PC-9 (cell line): ENCODE measurements around the gene CSGALNACT2. TPM values are rescaled to one million over a fixed set of nuclear protein-coding genes. Genes with fewer than 3 reads are reported as not detected.

Experiments
- BruUV-seq: library from RNA; stranded (reverse); fragments of 400-500 nt; replicated peaks from 2 replicates; lab custom pipeline; 2021; lab: Mats Ljungman, UMichigan
- CTCF ChIA-PET: fragments of 300-600 bp; sonication (Branson Sonifier 250); formaldehyde crosslinking; loops from one replicate; lab custom pipeline; 2022; ENCODE audit warnings: antibody characterized with exemption; lab: Charles Lee
- POLR2A ChIA-PET: fragments of 300-600 bp; sonication (Branson Sonifier 250); formaldehyde crosslinking; loops from one replicate; lab custom pipeline; 2022; ENCODE audit warnings: antibody characterized with exemption; ENCODE audit not compliant: unreplicated experiment; lab: Charles Lee
- DNase-seq, 2 experiments: peaks; one replicate each; pipeline versions ENCODE4 v3.0.0 to v3.0.0-alpha.2; 2015 to 2022; ENCODE audit warnings: mixed read lengths in 1 of 2
- H2AFZ ChIP-seq: fragments of 200-600 bp; sonication (generic); 2 replicates; pipeline ENCODE4 v1.8.1; 2017; ENCODE audit warnings: antibody characterized with exemption
- H3F3A ChIP-seq: fragments of 200-600 bp; sonication (generic); 2 replicates; pipeline ENCODE4 v1.8.1; 2017; ENCODE audit warnings: antibody characterized with exemption, mild to moderate bottlenecking, low read depth; ENCODE audit not compliant: insufficient read depth
- H3K27ac ChIP-seq: fragments of 200-600 bp; sonication (generic); 2 replicates; pipeline ENCODE4 v1.6.1; 2016; ENCODE audit warnings: mixed run types
- H3K27me3 ChIP-seq: fragments of 200-600 bp; sonication (generic); 2 replicates; pipeline ENCODE4 v1.6.1; 2016; ENCODE audit warnings: low read depth, mixed run types; ENCODE audit not compliant: insufficient read depth
- H3K36me3 ChIP-seq: fragments of 200-600 bp; sonication (generic); 2 replicates; pipeline ENCODE4 v1.6.1; 2016; ENCODE audit warnings: low read depth, mixed run types
- H3K4me1 ChIP-seq: fragments of 200-600 bp; sonication (generic); replicated peaks from 2 replicates; pipeline ENCODE4 v1.6.1; 2016; ENCODE audit warnings: mixed run types; ENCODE audit not compliant: insufficient read depth
- H3K4me2 ChIP-seq: fragments of 200-600 bp; sonication (generic); 2 replicates; pipeline ENCODE4 v1.6.1; 2017; ENCODE audit warnings: mixed run types
- H3K4me3 ChIP-seq: fragments of 200-600 bp; sonication (generic); 2 replicates; pipeline ENCODE4 v1.6.1; 2016; ENCODE audit warnings: mixed run types
- H3K79me2 ChIP-seq: fragments of 200-600 bp; sonication (generic); 2 replicates; pipeline ENCODE4 v1.6.1; 2017; ENCODE audit warnings: low read depth, mixed run types
- H3K9me2 ChIP-seq: fragments of 200-600 bp; sonication (generic); 2 replicates; pipeline ENCODE4 v1.8.1; 2017; ENCODE audit warnings: mild to moderate bottlenecking; ENCODE audit not compliant: insufficient read depth
- H3K9me3 ChIP-seq: fragments of 200-600 bp; sonication (generic); 2 replicates; pipeline ENCODE4 v1.8.1; 2016; ENCODE audit warnings: low read depth; ENCODE audit not compliant: insufficient read depth
- H4K20me1 ChIP-seq: fragments of 200-600 bp; sonication (generic); 2 replicates; pipeline ENCODE4 v1.8.1; 2017; ENCODE audit not compliant: insufficient read depth
- EZH2 ChIP-seq: fragments of 200-600 bp; sonication (generic); IDR thresholded peaks from 2 replicates; pipeline ENCODE4 v1.8.0; 2017; ENCODE audit warnings: antibody characterized with exemption, low read depth
- intact Hi-C: fragments of 100-400 bp; cut with micrococcal nuclease; formaldehyde crosslinking; loops from one replicate; pipeline ENCODE4 v1.10.0; 2022; ENCODE audit not compliant: unreplicated experiment
- total RNA-seq: library from RNA; stranded (reverse); gene quantifications from 2 replicates; pipeline ENCODE4 v1.2.3, GENCODE V29; 2021
- TF ChIP-seq, protein P1 (sequence below): fragments of 200-600 bp; sonication (generic); conservative IDR thresholded peaks from 2 replicates; pipeline ENCODE4 v1.6.1; 2017; ENCODE audit warnings: mixed run types, antibody characterized with exemption, mild to moderate bottlenecking, moderate library complexity

CSGALNACT2 gene
- total RNA-seq, 1 experiment from 2014 or later: 7.2 TPM

DNA sequence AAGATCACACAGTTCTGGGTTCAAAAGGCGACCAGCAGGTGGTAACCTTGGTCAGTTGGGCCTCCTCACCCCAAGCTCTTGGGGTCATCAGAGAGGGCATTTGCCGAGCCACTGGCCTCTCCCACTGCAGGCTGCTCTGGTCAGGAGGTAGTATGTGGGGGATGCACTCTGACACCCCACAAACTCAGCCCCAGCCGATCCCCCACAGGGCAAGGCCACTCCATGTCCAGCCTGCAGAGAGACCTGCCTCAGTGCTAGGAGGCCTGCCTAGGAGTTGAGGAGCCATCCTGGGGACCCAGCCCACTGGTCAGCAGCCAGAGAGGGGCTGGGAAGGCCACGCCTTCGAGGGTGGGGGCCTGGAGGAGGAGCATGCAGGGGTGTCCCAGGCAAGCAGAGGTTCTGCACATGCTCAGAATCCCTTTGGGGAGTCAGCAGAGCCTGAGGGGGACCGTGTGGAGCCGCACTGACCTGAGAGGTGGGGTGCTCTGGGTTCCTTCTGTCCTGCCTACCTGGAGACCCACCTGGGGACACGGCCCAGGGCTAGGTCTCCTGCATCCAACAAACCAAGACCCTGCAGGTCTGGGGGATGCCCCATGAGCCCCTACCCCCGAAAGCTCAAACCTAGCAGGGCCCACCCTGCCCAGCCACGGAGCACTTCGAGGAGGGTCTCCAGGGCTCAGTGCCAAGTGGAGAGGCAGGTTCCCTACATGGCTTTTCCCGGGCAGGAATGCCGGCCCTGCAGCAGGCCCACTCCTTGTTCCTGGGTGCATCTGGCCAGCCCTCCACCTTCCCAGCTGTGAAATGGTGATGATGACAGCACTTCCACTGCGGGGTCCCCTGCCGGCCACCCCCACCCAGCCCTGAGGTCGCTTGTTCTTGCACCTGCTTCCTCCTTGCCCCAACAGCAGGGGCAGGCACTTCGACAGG, 70.2 kb downstream of the CSGALNACT2 start:
- DNase-seq: no peak
- Histone ChIP-seq H3K4me3 (no peak overlapping the region), H3K9me2 (no peaks in the 10 kb centered on the region), H3K27me3 (no peaks in the 10 kb centered on the region), H3K36me3 (no peaks in the 10 kb centered on the region), H3K27ac (no peak overlapping the region), H3K4me1 (no peaks in the 10 kb centered on the region), H3F3A (peaks cover 6% of the 10 kb centered on the region; the same call in 1 of the 2 replicates), H3K79me2 (no peaks in the 10 kb centered on the region), H4K20me1 (no peaks in the 10 kb centered on the region), H2AFZ (no peak overlapping the region), H3K9me3 (no peaks in the 10 kb centered on the region), H3K4me2 (no peak overlapping the region)
- BruUV-seq: no TSS peak
- intact Hi-C loops: loop anchor here (10.0 kb wide), 2 partner anchors 104 to 344 kb away; no protein-coding TSS in a partner anchor
- ChIA-PET CTCF (interaction anchor here (0.5 kb wide), 1 partner anchor 196 kb away, joined by 5 read pairs; no protein-coding TSS in a partner anchor), POLR2A (no interaction called here)
- TF ChIP-seq, protein P1, sequence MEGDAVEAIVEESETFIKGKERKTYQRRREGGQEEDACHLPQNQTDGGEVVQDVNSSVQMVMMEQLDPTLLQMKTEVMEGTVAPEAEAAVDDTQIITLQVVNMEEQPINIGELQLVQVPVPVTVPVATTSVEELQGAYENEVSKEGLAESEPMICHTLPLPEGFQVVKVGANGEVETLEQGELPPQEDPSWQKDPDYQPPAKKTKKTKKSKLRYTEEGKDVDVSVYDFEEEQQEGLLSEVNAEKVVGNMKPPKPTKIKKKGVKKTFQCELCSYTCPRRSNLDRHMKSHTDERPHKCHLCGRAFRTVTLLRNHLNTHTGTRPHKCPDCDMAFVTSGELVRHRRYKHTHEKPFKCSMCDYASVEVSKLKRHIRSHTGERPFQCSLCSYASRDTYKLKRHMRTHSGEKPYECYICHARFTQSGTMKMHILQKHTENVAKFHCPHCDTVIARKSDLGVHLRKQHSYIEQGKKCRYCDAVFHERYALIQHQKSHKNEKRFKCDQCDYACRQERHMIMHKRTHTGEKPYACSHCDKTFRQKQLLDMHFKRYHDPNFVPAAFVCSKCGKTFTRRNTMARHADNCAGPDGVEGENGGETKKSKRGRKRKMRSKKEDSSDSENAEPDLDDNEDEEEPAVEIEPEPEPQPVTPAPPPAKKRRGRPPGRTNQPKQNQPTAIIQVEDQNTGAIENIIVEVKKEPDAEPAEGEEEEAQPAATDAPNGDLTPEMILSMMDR: no peak
- TF ChIP-seq EZH2: no peak

- Histone ChIP-seq H3K4me2 (no peak overlapping the region), H3K4me3 (no peak overlapping the region), H3K36me3 (no peaks in the 10 kb centered on the region), H2AFZ (no peak overlapping the region), H3K27ac (no peak overlapping the region), H3K27me3 (no peaks in the 10 kb centered on the region), H4K20me1 (no peaks in the 10 kb centered on the region), H3K79me2 (no peaks in the 10 kb centered on the region), H3K4me1 (no peaks in the 10 kb centered on the region), H3F3A (peaks cover 4% of the 10 kb centered on the region; the same call in 1 of the 2 replicates), H3K9me2 (no peaks in the 10 kb centered on the region), H3K9me3 (no peaks in the 10 kb centered on the region)
- no peak for DNase-seq
- intact Hi-C loops: loop anchor here (10.0 kb wide), 2 partner anchors 104 to 344 kb away; no protein-coding TSS in a partner anchor
- ChIA-PET POLR2A (no interaction called here), CTCF (no interaction called here)
- no TSS peak for BruUV-seq
- no peak for TF ChIP-seq EZH2
- TF ChIP-seq, protein P1: no peak
Measured at GRCh38 chr10:43209074-43209455, 70.8 kb downstream of the CSGALNACT2 start.

DNA sequence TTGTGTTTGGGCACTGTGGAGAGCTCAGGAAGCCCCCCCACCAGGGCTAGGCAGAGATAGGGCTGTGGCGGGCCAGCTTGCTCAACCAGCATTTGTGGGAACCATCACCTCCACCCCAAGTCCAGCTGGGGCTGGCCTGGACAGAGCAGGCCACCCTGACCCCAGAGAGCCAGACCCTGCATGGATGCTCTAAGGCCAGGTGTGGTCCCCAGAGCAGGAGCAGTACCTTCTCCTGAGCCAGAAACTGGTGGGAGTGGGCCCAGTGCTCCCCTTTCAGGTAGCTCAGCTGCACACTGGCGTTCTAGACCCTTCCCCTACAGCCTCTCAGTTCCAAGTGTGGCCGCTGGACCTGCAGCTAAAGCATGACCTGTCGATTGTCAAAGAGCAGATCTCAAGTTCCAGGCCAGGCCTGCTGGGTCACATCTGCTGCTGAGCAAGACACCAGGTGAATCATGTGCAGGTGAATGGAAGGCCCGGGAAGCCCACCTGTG, 71.5 kb downstream of the CSGALNACT2 start:
- BruUV-seq: no TSS peak
- no peak overlapping the region for H2AFZ ChIP-seq
- H4K20me1 ChIP-seq: no peaks in the 10 kb centered on the region
- no peaks in the 10 kb centered on the region for H3K9me3 ChIP-seq
- ChIA-PET POLR2A (no interaction called here), CTCF (no interaction called here)
- H3K4me1 ChIP-seq: no peaks in the 10 kb centered on the region
- no peak overlapping the region for H3K27ac ChIP-seq
- H3K36me3 ChIP-seq: no peaks in the 10 kb centered on the region
- H3K9me2 ChIP-seq: no peaks in the 10 kb centered on the region
- H3K4me2 ChIP-seq: no peak overlapping the region
- no peaks in the 10 kb centered on the region for H3K27me3 ChIP-seq
- H3F3A ChIP-seq: no peaks in the 10 kb centered on the region; the same call in 1 of the 2 replicates
- no peak for DNase-seq
- TF ChIP-seq, protein P1: no peak
- no peak for TF ChIP-seq EZH2
- no peaks in the 10 kb centered on the region for H3K79me2 ChIP-seq
- no peak overlapping the region for H3K4me3 ChIP-seq
- intact Hi-C loops: loop anchor here (10.0 kb wide), 2 partner anchors 105 to 345 kb away; no protein-coding TSS in a partner anchor
